ENCODE measurements around the gene URB2. TPM values are rescaled to one million over a fixed set of nuclear protein-coding genes. Genes with fewer than 3 reads are reported as not detected.

The URB2 gene
- total RNA-seq, 1 experiment from 2014 or later: 53.2 TPM

- no peaks in the 10 kb centered on the region for H3K36me3 Mint-ChIP-seq (ENCODE audit: insufficient read depth in 1 of 3, low read depth in 3 of 3)
- TF ChIP-seq CTCF (conservative IDR thresholded peaks at IDR 0.05): no peak
- H3K9me3 Mint-ChIP-seq: no peaks in the 10 kb centered on the region
These were observed 44.6 kb upstream of the URB2 start for GRCh38 chr1:229581485-229581884.

More at GRCh38 chr1:229581485-229581884, 44.6 kb upstream of the URB2 start:
- Histone ChIP-seq H3K18ac (ENCODE audit: insufficient read length, low read depth, low read length) (no peak overlapping the region), H2AK5ac (ENCODE audit: insufficient read length, low read length) (no peak overlapping the region), H4K5ac (ENCODE audit: insufficient read length, low read depth, low read length) (no peak overlapping the region), H2BK5ac (ENCODE audit: insufficient read length, low read length) (no peak overlapping the region), H4K8ac (replicated peaks; ENCODE audit: insufficient read length, low read depth, low read length) (no peak overlapping the region), H3K79me2 (ENCODE audit: insufficient read depth, low read length) (no peaks in the 10 kb centered on the region), H3K9ac (ENCODE audit: extremely low read depth, insufficient read length, low read length) (no peak overlapping the region), H2BK12ac (ENCODE audit: insufficient read length, low read depth, low read length) (no peak overlapping the region), H3K23me2 (ENCODE audit: insufficient read length, low read depth, low read length, poor library complexity, severe bottlenecking) (no peaks in the 10 kb centered on the region), H3K56ac (ENCODE audit: insufficient read length, low read depth, low read length) (no peak overlapping the region), H2BK20ac (ENCODE audit: low read depth, low read length, poor library complexity, severe bottlenecking) (no peak overlapping the region), H3K27ac (ENCODE audit: insufficient read length, low read depth, low read length) (no peak overlapping the region), H2BK15ac (ENCODE audit: low read depth, low read length) (no peak overlapping the region), H3K79me1 (ENCODE audit: insufficient read depth, low read depth, low read length, poor library complexity, severe bottlenecking) (no peaks in the 10 kb centered on the region), H3T11ph (ENCODE audit: low read length) (no peak overlapping the region), H3K9me3 (ENCODE audit: control insufficient read depth, low read depth, low read length) (no peaks in the 10 kb centered on the region), H3K4me1 (ENCODE audit: insufficient read depth, low read length) (no peaks in the 10 kb centered on the region; the same call in 1 of the 2 replicates), H4K91ac (ENCODE audit: insufficient read length, low read depth, low read length) (no peak overlapping the region), H3K14ac (ENCODE audit: insufficient read depth, low read length) (no peak overlapping the region), H4K20me1 (ENCODE audit: control insufficient read depth, insufficient read depth, insufficient read length) (no peaks in the 10 kb centered on the region), H3K4me2 (ENCODE audit: insufficient read depth, insufficient read length, low read length) (no peak overlapping the region), H3K27me3 (ENCODE audit: insufficient read depth, low read length) (no peaks in the 10 kb centered on the region), H2BK120ac (ENCODE audit: low read depth, low read length, poor library complexity, severe bottlenecking) (no peak overlapping the region), H3K23ac (ENCODE audit: insufficient read length, low read depth, low read length) (no peak overlapping the region), H2AFZ (ENCODE audit: low read length) (no peak overlapping the region), H3K4ac (ENCODE audit: low read depth, low read length) (no peak overlapping the region)
- no peak overlapping the region for H3K27ac Mint-ChIP-seq
- H3K4me3 Mint-ChIP-seq: no peak overlapping the region
- peaks cover 9 to 13% of the 10 kb centered on the region in 2 experiments for H3K4me1 Mint-ChIP-seq
- DNase-seq: no peak
- 100% methylated on average over 2 of the region's 3 CpGs for WGBS (ENCODE audit: extremely low coverage, insufficient read length, low lambda C conversion rate)
- H3K27me3 Mint-ChIP-seq (ENCODE audit: low read depth): no peaks in the 10 kb centered on the region

Data from H9 (cell line).